GM19240 (cell line): ENCODE results near the gene KRTAP19-7.

Experiments used
- DNase-seq: peaks from one replicate; pipeline ENCODE4 v3.0.0; 2011; ENCODE audit warnings: low spot score; ENCODE audit not compliant: insufficient read length

The KRTAP19-7 gene

GRCh38 chr21:30561264-30561895 lies at the start of gene KRTAP19-7:
Gene KRTAP19-7 (minus strand): TSS chr21:30561314. CDS start chr21:30561289, 25 bp downstream.
- no peak for DNase-seq

DNA sequence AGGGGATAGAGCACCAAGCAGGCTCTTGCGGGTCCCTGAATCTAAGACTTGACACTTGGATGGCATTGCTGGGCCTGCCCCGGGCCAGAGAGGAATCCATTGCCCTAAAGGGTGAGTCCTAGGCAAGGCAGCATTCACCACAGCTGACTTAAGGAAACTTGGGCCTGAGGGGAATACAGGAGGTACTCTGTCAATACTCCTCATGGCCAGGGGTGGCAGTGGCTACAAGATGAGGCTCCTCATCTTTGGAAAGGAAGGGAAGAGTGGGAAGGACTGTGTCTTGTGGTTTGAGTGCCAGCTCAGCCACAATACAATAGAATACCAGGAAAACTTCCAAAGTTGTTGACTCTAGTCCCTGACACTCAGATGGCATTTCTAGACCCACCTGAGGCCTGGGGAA lies 44.9 kb upstream of the KRTAP19-7 start:
- no peak for DNase-seq

GRCh38 chr21:30600787-30601186 lies 39.7 kb upstream of the KRTAP19-7 start, which contains the start of gene KRTAP22-1:
Gene KRTAP22-1 (plus strand): TSS chr21:30601087.
- DNase-seq = no peak

- no peak for DNase-seq
Measured at GRCh38 chr21:30598802-30599201, 37.7 kb upstream of the KRTAP19-7 start, which contains the start of gene KRTAP6-2. Gene KRTAP6-2 (minus strand): TSS chr21:30598902. CDS start chr21:30598874, 28 bp downstream.

DNA sequence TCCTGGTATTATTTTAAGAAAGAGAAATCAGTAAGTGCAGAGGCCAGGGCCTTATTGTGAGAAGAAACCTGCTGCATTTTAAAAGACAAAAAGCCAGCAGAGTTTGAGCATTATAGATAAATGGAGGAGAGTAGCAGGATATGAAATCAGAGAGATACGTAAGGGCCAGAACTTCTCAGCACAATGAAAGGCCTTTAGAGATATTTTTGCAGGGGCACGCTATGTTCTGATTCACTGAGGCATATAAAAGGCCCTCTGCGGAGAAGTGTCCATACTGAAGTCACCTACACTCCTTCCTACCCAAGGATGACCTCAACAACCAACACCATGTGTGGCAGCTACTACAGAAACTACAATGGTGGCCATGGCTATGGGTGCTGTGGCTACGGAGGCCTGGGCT lies 31.0 kb upstream of the KRTAP19-7 start, which contains the start of gene KRTAP6-3:
TSS of gene KRTAP6-3 (plus strand) at position 301 of the 400 bp plus-strand sequence. CDS start at position 307, 6 bp downstream.
- DNase-seq = no peak

GRCh38 chr21:30590297-30590696 lies 29.2 kb upstream of the KRTAP19-7 start, which contains the start of gene KRTAP22-2:
Gene KRTAP22-2 (minus strand): TSS chr21:30590397.
- DNase-seq = no peak

DNA sequence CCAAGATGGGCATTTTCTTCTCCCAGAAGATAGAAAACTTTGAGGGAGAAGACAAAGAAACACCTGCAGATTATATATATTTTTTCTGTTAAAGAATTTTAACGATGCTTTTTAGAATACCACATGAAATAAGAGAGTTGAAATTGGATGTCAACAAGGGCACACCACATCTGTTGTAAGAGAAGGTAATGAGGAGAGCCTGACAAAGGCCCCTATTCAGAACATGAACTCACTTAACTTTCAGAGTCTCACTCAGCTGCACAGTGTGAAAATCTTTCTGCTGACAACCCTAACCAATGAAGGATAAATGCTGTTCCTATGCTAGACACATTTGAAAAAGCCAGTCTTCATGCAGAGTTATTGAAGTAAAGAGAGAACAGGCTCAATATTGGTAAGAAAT lies 21.8 kb upstream of the KRTAP19-7 start:
- no peak for DNase-seq

DNA sequence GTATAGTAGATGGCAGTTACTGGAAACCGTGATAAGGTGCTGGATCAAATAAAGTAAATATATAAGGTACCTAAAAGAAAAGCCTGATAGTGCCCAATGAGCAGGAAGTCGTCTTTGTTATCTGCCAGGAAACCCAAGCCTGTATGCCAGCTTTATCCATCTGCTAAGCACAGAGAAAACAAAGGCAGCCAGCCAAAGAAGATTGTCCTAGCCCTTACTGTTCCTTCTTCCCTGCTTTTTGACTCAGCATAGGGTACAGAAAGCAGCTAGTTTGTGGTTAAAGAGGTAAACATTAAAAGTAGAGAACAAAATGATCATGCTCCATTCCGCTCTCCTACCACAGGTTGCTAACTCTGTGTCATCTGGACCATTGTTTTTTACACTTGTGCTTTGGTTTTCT lies 19.0 kb upstream of the KRTAP19-7 start:
- DNase-seq = no peak

GRCh38 chr21:30579346-30579745 lies 18.2 kb upstream of the KRTAP19-7 start:
- DNase-seq = no peak

- no peak for DNase-seq
Measured at GRCh38 chr21:30577766-30578165, 16.7 kb upstream of the KRTAP19-7 start.

DNA sequence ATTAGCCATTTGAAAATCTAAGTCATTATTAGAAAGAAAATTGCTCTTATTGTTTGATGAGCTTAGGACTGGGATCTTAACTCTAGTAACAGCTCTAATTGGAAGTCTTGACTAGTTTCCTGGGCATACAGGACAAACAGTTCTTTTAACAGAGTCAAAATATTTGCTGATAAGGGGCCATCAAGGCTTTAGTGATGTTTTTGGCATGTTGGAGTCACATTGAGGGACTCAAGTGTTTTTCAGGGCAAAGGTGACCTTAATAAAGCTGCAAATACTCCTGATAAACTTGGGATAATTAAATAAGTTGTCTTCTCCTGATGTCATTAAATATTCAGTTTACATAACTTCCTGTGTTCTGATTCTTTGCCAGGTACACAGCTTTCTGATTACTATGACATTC lies 6.5 kb upstream of the KRTAP19-7 start:
- no peak for DNase-seq

- no peak for DNase-seq
Measured at GRCh38 chr21:30563630-30564029, 2.5 kb upstream of the KRTAP19-7 start.

DNA sequence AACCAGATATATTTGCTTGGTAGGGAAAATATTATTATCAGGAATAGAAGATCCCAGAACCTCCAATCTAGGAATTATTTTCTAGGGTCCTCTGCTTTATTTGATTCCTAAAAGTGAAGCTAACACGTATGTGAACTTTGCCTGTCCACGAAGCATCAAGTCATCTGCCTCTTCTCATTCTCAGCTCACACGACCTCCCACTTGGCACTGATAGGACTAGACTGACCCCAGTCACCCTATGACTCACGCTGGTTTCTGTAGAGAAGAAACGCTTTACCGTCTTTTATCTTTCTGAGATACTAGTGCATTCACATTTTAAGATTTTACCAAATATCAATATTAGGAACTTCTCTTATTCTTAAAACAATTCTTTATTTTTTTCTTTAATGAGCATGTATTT lies 2.0 kb upstream of the KRTAP19-7 start:
- DNase-seq = no peak

DNA sequence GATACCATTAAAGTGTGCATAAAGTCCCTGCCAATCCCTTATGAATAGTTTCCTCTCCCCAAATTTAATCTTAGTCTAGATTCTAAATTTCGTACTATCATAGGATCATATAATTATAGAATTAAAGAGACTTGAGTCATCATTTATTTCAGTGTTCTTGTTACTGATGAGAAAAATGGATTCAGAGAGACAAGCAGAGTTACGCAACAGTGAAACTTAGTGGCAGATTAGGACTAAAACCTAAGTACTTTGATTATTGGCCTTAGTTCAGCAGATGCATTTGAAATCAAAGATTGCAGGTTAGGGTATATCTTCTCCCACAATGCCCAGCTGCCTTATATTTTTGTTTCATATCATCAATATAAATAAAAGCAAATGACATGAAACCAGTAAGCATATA lies 843 bp upstream of the KRTAP19-7 start:
- DNase-seq = no peak

GRCh38 chr21:30555095-30555494 lies 6.0 kb downstream of the KRTAP19-7 start:
- no peak for DNase-seq

- DNase-seq = no peak
Measured at GRCh38 chr21:30552782-30553181, 8.3 kb downstream of the KRTAP19-7 start.

- no peak for DNase-seq
Measured at GRCh38 chr21:30541764-30542163, 19.4 kb downstream of the KRTAP19-7 start, which contains the start of gene KRTAP19-6. Gene KRTAP19-6 (minus strand): TSS chr21:30541864. CDS start chr21:30541833, 31 bp downstream.

GRCh38 chr21:30518876-30519275 lies 42.2 kb downstream of the KRTAP19-7 start:
- DNase-seq = no peak

GRCh38 chr21:30515681-30516080 lies 45.4 kb downstream of the KRTAP19-7 start:
- DNase-seq = no peak
